HepG2 (cell line): ENCODE measurements around the gene PNLIPRP1. TPM values are rescaled to one million over a fixed set of nuclear protein-coding genes. Genes with fewer than 3 reads are reported as not detected.

Experiments used
- ATAC-seq: fragments of 200-7000 bp; cut with Tn5 transposase; 3 replicates; pipeline ENCODE4 v1.9.1; 2020; ENCODE audit warnings: mild to moderate bottlenecking, moderate library complexity
- BruUV-seq: library from RNA; stranded (reverse); fragments of 400-500 nt; replicated peaks from 2 replicates; lab custom pipeline; 2021; lab: Mats Ljungman, UMichigan
- CTCF ChIA-PET: fragments of 300-600 bp; formaldehyde crosslinking; extraction: SDS; loops from one replicate; lab custom pipeline; 2021; ENCODE audit warnings: low total read pairs, inconsistent platforms, low intra/inter-chr PET ratio; lab: Yijun Ruan, JAX
- POLR2A ChIA-PET: fragments of 350-600 bp; sonication (Branson Sonifier 250); formaldehyde crosslinking; loops from one replicate; lab custom pipeline; 2020; ENCODE audit warnings: antibody characterized with exemption, inconsistent platforms; lab: Yijun Ruan, JAX
- DNase-seq: peaks from one replicate; pipeline ENCODE4 v3.0.0-alpha.2; 2015; ENCODE audit warnings: low spot score
- FAIRE-seq: peaks from 3 replicates; lab custom pipeline; 2011; peaks lifted over from hg19 to GRCh38; lab: Jason Lieb, UNC
- H2AFZ ChIP-seq: one replicate; pipeline ENCODE4 v1.6.1; 2011; ENCODE audit warnings: low read length, inconsistent platforms
- H3K27ac ChIP-seq: fragments of 300-600 bp; 3 replicates; pipeline ENCODE4 v1.8.0; 2011; ENCODE audit warnings: mixed run types, mild to moderate bottlenecking, mixed read lengths, low read length, inconsistent platforms; ENCODE audit not compliant: insufficient read depth; ENCODE audit errors: extremely low read length
- H3K27me3 ChIP-seq, 2 experiments: fragments of 200-600 bp in 1 of 2; 2 replicates in 1 of 2; 3 replicates in 1 of 2; pipeline versions ENCODE4 v1.6.0 to v1.8.0; 2011; ENCODE audit warnings: low read length in 2 of 2, mild to moderate bottlenecking in 2 of 2, moderate library complexity in 2 of 2, inconsistent platforms in 1 of 2; ENCODE audit not compliant: insufficient read depth in 2 of 2, control insufficient read depth in 1 of 2
- H3K36me3 ChIP-seq, 2 experiments: fragments of 200-600 bp in 1 of 2; replicated peaks in 1 of 2; 2 replicates in 1 of 2; 3 replicates in 1 of 2; pipeline versions ENCODE4 v1.5.1 to v1.8.0; 2011; ENCODE audit warnings: low read length in 2 of 2, inconsistent platforms in 1 of 2; ENCODE audit not compliant: insufficient read depth in 2 of 2, control insufficient read depth in 1 of 2
- H3K4me1 ChIP-seq: 2 replicates; pipeline ENCODE4 v1.5.1; 2012; ENCODE audit warnings: low read length, inconsistent platforms; ENCODE audit not compliant: insufficient read depth
- H3K4me2 ChIP-seq: 2 replicates; pipeline ENCODE4 v1.6.0; 2011; ENCODE audit warnings: low read depth, low read length, inconsistent platforms
- H3K4me3 ChIP-seq, 3 experiments: fragments of 200-600 bp in 1 of 3; sonication (generic), shearing (Covaris generic) in 1 of 3; replicated peaks in 1 of 3; 2 replicates each; pipeline ENCODE4 v1.5.1; 2011 to 2016; ENCODE audit warnings: low read length in 3 of 3, inconsistent platforms in 2 of 3, low read depth in 2 of 3, mild to moderate bottlenecking in 2 of 3, control low read depth in 1 of 3, mixed read lengths in 1 of 3; ENCODE audit not compliant: insufficient read depth in 1 of 3
- H3K79me2 ChIP-seq: one replicate; pipeline ENCODE4 v1.6.1; 2011; ENCODE audit warnings: low read length, inconsistent platforms; ENCODE audit not compliant: insufficient read depth
- H3K9ac ChIP-seq: 2 replicates; pipeline ENCODE4 v1.6.0; 2011; ENCODE audit warnings: mild to moderate bottlenecking, low read depth, low read length, inconsistent platforms; ENCODE audit not compliant: insufficient read depth
- H3K9me3 ChIP-seq: 2 replicates; pipeline ENCODE4 v1.5.1; 2012; ENCODE audit warnings: mild to moderate bottlenecking, low read length
- H4K20me1 ChIP-seq: 2 replicates; pipeline ENCODE4 v1.6.0; 2011; ENCODE audit warnings: inconsistent platforms, mild to moderate bottlenecking, low read length, moderate library complexity; ENCODE audit not compliant: insufficient read depth
- CHCHD3 ChIP-seq: sonication (generic); formaldehyde crosslinking; IDR thresholded peaks from 2 replicates; pipeline ENCODE4 v1.8.0; 2022; ENCODE audit warnings: mild to moderate bottlenecking, missing genetic modification reagents, moderate library complexity
- GLI4 ChIP-seq: sonication (generic); formaldehyde crosslinking; IDR thresholded peaks from 2 replicates; pipeline ENCODE4 v1.5.1; 2020; ENCODE audit warnings: missing genetic modification reagents, mild to moderate bottlenecking, moderate library complexity, borderline replicate concordance
- MLX ChIP-seq: IDR thresholded peaks from 2 replicates; pipeline ENCODE4 v1.6.1; 2016
- PRPF4 ChIP-seq: fragments of 200-400 bp; formaldehyde crosslinking; IDR thresholded peaks from 2 replicates; pipeline ENCODE4 v1.6.1; 2016; ENCODE audit warnings: low read length, low read depth; ENCODE audit not compliant: poor library complexity, severe bottlenecking
- SRF ChIP-seq: IDR thresholded peaks from 2 replicates; pipeline ENCODE4 v1.6.1; 2011; ENCODE audit warnings: mild to moderate bottlenecking, low read depth, low read length, moderate library complexity
- SSRP1 ChIP-seq: IDR thresholded peaks from 2 replicates; pipeline ENCODE4 v1.6.1; 2016; ENCODE audit warnings: control low read depth
- TIGD3 ChIP-seq: sonication (generic); formaldehyde crosslinking; IDR thresholded peaks from 2 replicates; pipeline ENCODE4 v1.5.1; 2020; ENCODE audit warnings: mild to moderate bottlenecking, missing genetic modification reagents, borderline replicate concordance
- YY1 ChIP-seq: IDR thresholded peaks from 2 replicates; pipeline ENCODE4 v1.6.1; 2011; ENCODE audit warnings: low read length, low read depth, moderate library complexity, mild to moderate bottlenecking; ENCODE audit not compliant: insufficient read depth, insufficient replicate concordance
- ZBTB7A ChIP-seq: sonication (generic); formaldehyde crosslinking; IDR thresholded peaks from 2 replicates; pipeline ENCODE4 v1.8.0; 2022; ENCODE audit warnings: mild to moderate bottlenecking, missing genetic modification reagents
- ZFP36L2 ChIP-seq: sonication (generic); formaldehyde crosslinking; IDR thresholded peaks from 2 replicates; pipeline ENCODE4 v1.4.0; 2020; ENCODE audit warnings: missing genetic modification reagents
- ZMAT3 ChIP-seq: sonication (generic); formaldehyde crosslinking; conservative IDR thresholded peaks from 2 replicates; pipeline ENCODE4 v1.7.0; 2021; ENCODE audit warnings: missing genetic modification reagents
- ZNF367 ChIP-seq: sonication (generic); formaldehyde crosslinking; IDR thresholded peaks from 2 replicates; pipeline ENCODE4 v1.4.0; 2020; ENCODE audit warnings: missing genetic modification reagents, borderline replicate concordance
- ZNF574 ChIP-seq: sonication (generic); formaldehyde crosslinking; IDR thresholded peaks from 2 replicates; pipeline ENCODE4 v1.4.0; 2020; ENCODE audit warnings: missing genetic modification reagents
- ZNF687 ChIP-seq: sonication (generic); formaldehyde crosslinking; IDR thresholded peaks from 2 replicates; pipeline ENCODE4 v1.5.1; 2020; ENCODE audit warnings: mild to moderate bottlenecking, missing genetic modification reagents, moderate library complexity
- WGBS: methylation state at CpG from one replicate; pipeline ENCODE4 v1.1.6; 2017; ENCODE audit warnings: low lambda C conversion rate; 5-methylcytosine and 5-hydroxymethylcytosine counted together
- in situ Hi-C: cut with HindIII; loops from 2 replicates; pipeline ENCODE4 v1.10.0; 2017; ENCODE audit warnings: low pct_unique_long_range_greater_than_20kb; ENCODE audit not compliant: extremely low pct_ligation_motif_present
- intact Hi-C: fragments of 100-400 bp; cut with micrococcal nuclease; formaldehyde crosslinking; loops from one replicate; pipeline ENCODE4 v1.10.0; 2022; ENCODE audit not compliant: unreplicated experiment
- polyA plus RNA-seq, 8 experiments: library from polyadenylated mRNA; depleted of rRNA in 3 of 8; stranded (reverse) in 7 of 8; unstranded in 1 of 8; fragments of >200 nt; fragmentation: Illumina TruSeq in 4 of 8; extraction: Trizol in 4 of 8; gene quantifications; 2 replicates each; pipeline versions ENCODE4 v1.2.1 to v1.2.3, GENCODE V29; 2011 to 2016; ENCODE audit warnings: low read depth in 4 of 8, missing spikeins in 1 of 8, mixed read lengths in 1 of 8; ENCODE audit not compliant: insufficient read depth in 1 of 8
- total RNA-seq, 5 experiments: library from RNA; depleted of rRNA; stranded (reverse); fragments of >200 nt; fragmentation: Illumina TruSeq; extraction: Trizol; gene quantifications; 2 replicates each; pipeline ENCODE4 v1.2.3, GENCODE V29; 2016; ENCODE audit warnings: low read depth in 1 of 5

The PNLIPRP1 gene
- total and polyA plus RNA-seq, 2 of the 13 experiments (the other 11 are each of a cell fraction or from before 2014, with no cell fraction given), result not detected

- no peak for TF ChIP-seq YY1
- TF ChIP-seq SRF, result no peak
- no peak for TF ChIP-seq CHCHD3 (CRISPR knock-in tag)
- TF ChIP-seq ZFP36L2 (CRISPR knock-in tag), result no peak
- no peak for TF ChIP-seq ZNF574 (CRISPR knock-in tag)
- TF ChIP-seq MLX (CRISPR knock-in tag), result no peak
- no peak for TF ChIP-seq ZBTB7A (CRISPR knock-in tag)
- TF ChIP-seq, all 625 proteins: peak for 0
Observed at GRCh38 chr10:116611153-116611545, 20.4 kb downstream of the PNLIPRP1 start (continued).

GRCh38 chr10:116612107-116612769 lies 21.5 kb downstream of the PNLIPRP1 start:
- in situ Hi-C loops, result no loop called here
- WGBS, result 38% methylated on average over 8 of the region's 8 CpGs
- Histone ChIP-seq H3K27me3 (peaks cover 1 to 3% of the 10 kb centered on the region in 2 experiments; a peak in 2 of 5 replicates), H4K20me1 (no peaks in the 10 kb centered on the region), H3K9ac (no peak overlapping the region), H3K4me1 (no peaks in the 10 kb centered on the region), H2AFZ (no peak overlapping the region), H3K9me3 (no peaks in the 10 kb centered on the region), H3K36me3 (no peaks in the 10 kb centered on the region), H3K4me2 (no peak overlapping the region), H3K27ac (no peak overlapping the region), H3K4me3 (no peak overlapping the region), H3K79me2 (no peaks in the 10 kb centered on the region)
- no peak for ATAC-seq
- ChIA-PET POLR2A (no interaction called here), CTCF (no interaction called here)
- DNase-seq, result no peak
- no TSS peak for BruUV-seq
- no peak for FAIRE-seq
- intact Hi-C loops, result no loop called here
- no peak for TF ChIP-seq ZNF687 (CRISPR knock-in tag)
- no peak for TF ChIP-seq ZMAT3 (CRISPR knock-in tag)
- no peak for TF ChIP-seq GLI4
- TF ChIP-seq SSRP1 (CRISPR knock-in tag), result no peak
- no peak for TF ChIP-seq PRPF4
- TF ChIP-seq TIGD3 (CRISPR knock-in tag), result no peak
- no peak for TF ChIP-seq ZNF367
